Activated CD4-positive, alpha-beta T cell treated with anti-CD3 and anti-CD28 coated beads for 48 hours (primary cell): ENCODE measurements around the gene SLC1A2.

Experiments used
- DNase-seq: peaks from one replicate; pipeline ENCODE4 v3.0.0-alpha.2; 2020

SLC1A2 gene

GRCh38 chr11:35214226-35214770 is 205.1 kb downstream of the SLC1A2 start:
- DNase-seq, result no peak

DNA sequence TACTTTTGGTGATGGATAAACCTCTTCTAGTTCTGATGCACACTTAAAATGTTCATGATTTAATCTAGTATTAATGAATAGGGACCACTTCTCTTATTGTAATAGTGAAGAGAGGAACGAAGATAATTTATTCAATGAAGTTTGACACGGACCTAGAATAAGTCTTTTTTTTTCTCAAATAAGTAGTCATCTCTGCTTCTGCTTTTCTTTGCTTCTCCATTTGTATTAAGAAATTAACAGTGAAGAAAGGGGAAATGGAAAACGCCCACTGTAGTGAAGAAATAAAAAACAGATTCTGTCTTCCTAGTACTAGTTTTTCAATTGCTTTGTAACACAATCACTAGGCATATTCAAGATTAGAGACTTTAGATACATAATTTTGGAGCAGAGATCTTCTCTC is 207.4 kb downstream of the SLC1A2 start:
- DNase-seq, result no peak

DNA sequence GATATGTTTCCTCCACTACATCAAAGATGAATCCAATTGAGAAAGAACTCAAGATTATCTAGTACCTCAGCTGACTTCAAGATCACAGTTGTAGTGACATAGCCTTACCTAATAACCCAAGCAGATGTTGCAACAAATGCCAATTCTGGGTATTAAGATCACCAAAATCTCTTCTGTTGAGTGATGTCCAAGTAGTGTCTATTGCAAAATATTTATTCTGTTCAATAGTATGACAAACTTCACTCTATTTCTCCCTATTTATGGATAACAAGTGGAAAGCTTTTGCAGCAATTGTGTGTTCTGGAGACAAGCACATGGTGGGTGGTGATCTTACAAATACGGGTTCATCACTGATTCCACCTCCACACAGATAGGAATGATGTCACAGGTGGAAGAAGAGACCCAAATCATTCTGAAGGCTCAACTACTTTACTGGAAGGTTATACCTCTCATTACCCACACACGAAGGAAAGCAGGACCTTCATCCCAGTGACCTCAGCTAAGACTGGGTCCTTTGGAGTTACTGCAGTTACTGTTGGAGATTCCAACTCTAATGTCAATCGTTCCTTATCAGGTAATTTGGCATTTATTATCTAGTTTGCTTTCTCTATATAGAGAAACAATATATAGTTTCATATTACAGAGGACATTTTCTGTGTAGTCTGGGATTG is 208.3 kb downstream of the SLC1A2 start:
- no peak for DNase-seq

- no peak for DNase-seq
Observed at GRCh38 chr11:35208795-35209194, 210.6 kb downstream of the SLC1A2 start.

- no peak for DNase-seq
Observed at GRCh38 chr11:35207471-35208403, 211.6 kb downstream of the SLC1A2 start.

DNA sequence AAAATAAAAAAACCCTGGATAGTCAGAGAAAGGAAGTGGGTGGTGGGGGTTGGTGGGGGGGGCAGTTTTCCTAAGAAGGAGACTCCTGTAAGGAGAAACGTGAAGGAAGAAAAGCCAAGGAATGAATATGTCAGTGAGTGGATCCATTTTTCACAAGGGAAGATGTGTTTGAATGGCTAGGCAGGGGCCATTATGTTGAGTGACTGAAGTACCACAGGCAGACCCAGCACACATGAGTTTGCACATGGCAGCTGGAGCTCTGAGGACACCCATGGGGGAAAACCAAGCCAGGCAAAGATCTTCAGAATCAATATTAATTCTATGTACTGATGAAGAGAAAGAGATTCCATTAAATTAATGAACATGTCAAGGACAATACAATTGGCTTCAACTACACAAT is 212.7 kb downstream of the SLC1A2 start:
- DNase-seq, result no peak

DNA sequence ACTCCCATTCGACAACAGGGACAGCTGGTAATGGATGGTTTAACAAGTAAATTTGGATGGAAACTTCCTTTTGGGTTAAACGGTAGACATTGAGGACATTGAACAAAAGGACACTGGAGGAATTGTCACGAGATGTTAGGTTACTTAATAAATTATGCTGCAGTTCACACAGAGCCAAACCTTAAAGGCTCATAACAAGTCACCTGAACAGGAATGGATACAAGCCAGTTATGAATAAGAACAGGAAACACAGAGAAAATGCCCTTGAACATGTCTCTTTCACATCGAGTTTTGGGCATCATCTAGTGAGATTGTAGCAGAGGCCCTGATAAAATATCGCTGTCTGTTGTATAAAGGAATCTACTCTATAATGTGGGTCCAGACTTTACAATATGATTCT is 214.7 kb downstream of the SLC1A2 start:
- no peak for DNase-seq
